ENCODE measurements around the gene EGFL6.

DNA sequence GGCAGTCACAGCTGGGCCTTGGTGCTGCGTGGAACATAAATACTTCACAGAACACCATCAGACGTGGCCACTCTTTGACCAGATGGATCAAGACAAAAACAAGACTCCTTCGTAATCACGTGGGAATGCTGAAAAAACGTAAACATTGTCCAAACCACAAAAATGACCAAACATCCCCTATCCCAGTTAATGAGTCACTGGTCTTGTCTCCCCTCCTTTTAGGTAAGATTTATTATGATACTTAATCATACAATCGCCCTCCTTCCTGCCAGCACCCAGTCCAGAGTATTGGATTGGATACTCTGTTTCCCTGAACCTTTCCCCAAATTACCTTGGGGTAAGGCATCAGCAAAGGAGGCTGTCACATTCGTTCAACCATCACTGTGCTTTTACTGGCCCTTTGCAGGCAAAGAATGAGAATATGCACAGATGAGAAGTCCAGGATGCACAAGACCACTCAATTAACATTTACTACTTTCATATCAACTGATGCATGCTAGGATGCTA is 82.9 kb downstream of the EGFL6 start:
- TF ChIP-seq SUZ12 (IDR thresholded peaks at IDR 0.05; ENCODE audit: extremely low read depth, insufficient read depth, insufficient read length) (no peak), YY1 (IDR thresholded peaks at IDR 0.05; ENCODE audit: insufficient read depth, insufficient read length) (no peak), ZNF274 (IDR thresholded peaks at IDR 0.05; ENCODE audit: low read depth, low read length) (no peak)
